Activated CD8-positive, alpha-beta memory T cell treated with anti-CD3 and anti-CD28 coated beads for 36 hours (primary cell): ENCODE results near the gene SLFN12L. TPM values are rescaled to one million over a fixed set of nuclear protein-coding genes. Genes with fewer than 3 reads are reported as not detected.
"Not testable (repeated sequence)": the region's sequence is repeated elsewhere in the genome, so short reads cannot be mapped to it uniquely, and the experiment has no call there.

Source experiments
- CTCF ChIA-PET: fragments of 350-600 bp; sonication (Branson Sonifier 250); formaldehyde crosslinking; loops from one replicate; lab custom pipeline; 2021; ENCODE audit warnings: antibody characterized with exemption; lab: Charles Lee
- POLR2A ChIA-PET: fragments of 350-600 bp; sonication (Branson Sonifier 250); formaldehyde crosslinking; loops from one replicate; lab custom pipeline; 2021; ENCODE audit warnings: antibody characterized with exemption; lab: Charles Lee
- total RNA-seq, 2 experiments: library from RNA; stranded (reverse); gene quantifications; one replicate each; pipeline ENCODE4 v1.2.3, GENCODE V29; 2021

Gene SLFN12L
- 10 to 100 TPM; 42.8 TPM for total RNA-seq

- POLR2A ChIA-PET: interaction anchor here (1.0 to 3.5 kb wide), 4 partner anchors 30 to 324 kb away, joined by 3 to 24 read pairs (median 6); partner anchors contain the start of genes SLFN11 and SLFN5
- CTCF ChIA-PET: interaction anchor here (0.9 to 9.6 kb wide), 9 partner anchors 11 to 391 kb away, joined by 3 to 96 read pairs (median 3); partner anchors contain the start of genes PEX12 and SLFN11
Measured at GRCh38 chr17:35537601-35538141, at the start of gene SLFN12L. TSS of gene SLFN12L (minus strand) at chr17:35537678. CDS start at chr17:35522364, 15,314 bp downstream.

- ChIA-PET CTCF (interaction anchor here (1.0 to 1.2 kb wide), 3 partner anchors 8 to 178 kb away, joined by 3 read pairs; partner anchors contain the start of gene PEX12), POLR2A (interaction anchor here (0.7 to 1.2 kb wide), 3 partner anchors 8 to 19 kb away, joined by 3 to 6 read pairs (median 5); partner anchors contain the start of gene PEX12)
Measured at GRCh38 chr17:35586569-35587073, 49.1 kb upstream of the SLFN12L start.

- CTCF ChIA-PET: no interaction called here
- POLR2A ChIA-PET: no interaction called here
Measured at GRCh38 chr17:35584061-35584460, 46.6 kb upstream of the SLFN12L start.

- CTCF ChIA-PET: interaction anchor here (0.9 to 1.6 kb wide), 8 partner anchors 8 to 230 kb away, joined by 3 to 6 read pairs (median 4); partner anchors contain the start of genes AP2B1 and TAF15
- POLR2A ChIA-PET: interaction anchor here (0.7 to 2.2 kb wide), 9 partner anchors 8 to 266 kb away, joined by 3 to 16 read pairs (median 5); partner anchors contain the start of gene AP2B1
Measured at GRCh38 chr17:35578929-35579432, 41.5 kb upstream of the SLFN12L start.

- ChIA-PET POLR2A (interaction anchor here (0.6 to 2.2 kb wide), 13 partner anchors 9 to 509 kb away, joined by 3 to 16 read pairs (median 3); partner anchors contain the start of genes AP2B1, SLFN11 and SLFN13), CTCF (interaction anchor here (0.9 to 1.6 kb wide), 8 partner anchors 8 to 230 kb away, joined by 3 to 6 read pairs (median 4); partner anchors contain the start of genes AP2B1 and TAF15)
Measured at GRCh38 chr17:35578197-35578928, 40.9 kb upstream of the SLFN12L start, which contains the start of gene PEX12. TSS of gene PEX12 (minus strand) at chr17:35578571. CDS start at chr17:35578021, 550 bp downstream.

- ChIA-PET POLR2A (interaction anchor here (0.6 to 2.2 kb wide), 7 partner anchors 10 to 508 kb away, joined by 3 to 16 read pairs (median 3); partner anchors contain the start of genes SLFN11 and SLFN13), CTCF (interaction anchor here (1.0 to 1.5 kb wide), 5 partner anchors 9 to 45 kb away, joined by 3 to 6 read pairs (median 4); partner anchors contain the start of gene AP2B1)
Measured at GRCh38 chr17:35577830-35578196, 40.3 kb upstream of the SLFN12L start.

GRCh38 chr17:35575759-35576158, 38.3 kb upstream of the SLFN12L start:
- POLR2A ChIA-PET: interaction anchor here (0.7 kb wide), 1 partner anchor 45 kb away, joined by 5 read pairs; no protein-coding TSS in a partner anchor
- CTCF ChIA-PET: no interaction called here

- POLR2A ChIA-PET: interaction anchor here (0.7 to 2.1 kb wide), 2 partner anchors 9 to 19 kb away, joined by 4 to 16 read pairs; partner anchors contain the start of gene PEX12
- CTCF ChIA-PET: interaction anchor here (1.9 kb wide), 1 partner anchor 9 kb away, joined by 6 read pairs; the partner anchor contains the start of gene PEX12
Measured at GRCh38 chr17:35569405-35569804, 31.9 kb upstream of the SLFN12L start.

GRCh38 chr17:35568561-35568960, 31.1 kb upstream of the SLFN12L start:
- CTCF ChIA-PET: interaction anchor here (0.8 to 1.9 kb wide), 2 partner anchors 10 to 31 kb away, joined by 4 to 6 read pairs; partner anchors contain the start of genes PEX12 and SLFN12L
- POLR2A ChIA-PET: interaction anchor here (0.6 to 2.1 kb wide), 5 partner anchors 10 to 31 kb away, joined by 3 to 16 read pairs (median 6); partner anchors contain the start of genes AP2B1, PEX12 and SLFN12L

GRCh38 chr17:35566968-35567367, 29.5 kb upstream of the SLFN12L start:
- CTCF ChIA-PET: interaction anchor here (1.3 kb wide), 1 partner anchor 31 kb away, joined by 3 read pairs; no protein-coding TSS in a partner anchor
- POLR2A ChIA-PET: interaction anchor here (0.6 to 2.1 kb wide), 5 partner anchors 11 to 311 kb away, joined by 3 to 16 read pairs (median 6); partner anchors contain the start of genes AP2B1 and PEX12

GRCh38 chr17:35563181-35563580, 25.7 kb upstream of the SLFN12L start:
- CTCF ChIA-PET: interaction anchor here (0.9 to 1.3 kb wide), 2 partner anchors 21 to 99 kb away, joined by 3 to 4 read pairs; no protein-coding TSS in a partner anchor
- POLR2A ChIA-PET: not testable (repeated sequence)

GRCh38 chr17:35560703-35561102, 23.2 kb upstream of the SLFN12L start, which contains the start of gene SLFN14:
TSS of gene SLFN14 (minus strand) at chr17:35560819. CDS start at chr17:35558062, 2,757 bp downstream.
- POLR2A ChIA-PET: interaction anchor here (1.0 kb wide), 1 partner anchor 9 kb away, joined by 3 read pairs; no protein-coding TSS in a partner anchor
- CTCF ChIA-PET: no interaction called here

GRCh38 chr17:35559495-35560210, 22.2 kb upstream of the SLFN12L start:
- POLR2A ChIA-PET: no interaction called here
- CTCF ChIA-PET: no interaction called here

- POLR2A ChIA-PET: no interaction called here
- CTCF ChIA-PET: no interaction called here
Measured at GRCh38 chr17:35557353-35557752, 19.9 kb upstream of the SLFN12L start.

- ChIA-PET CTCF (interaction anchor here (0.6 to 0.9 kb wide), 2 partner anchors 11 to 13 kb away, joined by 3 to 4 read pairs; no protein-coding TSS in a partner anchor), POLR2A (no interaction called here)
Measured at GRCh38 chr17:35555691-35556090, 18.2 kb upstream of the SLFN12L start.

GRCh38 chr17:35554668-35555067, 17.2 kb upstream of the SLFN12L start:
- ChIA-PET CTCF (interaction anchor here (0.7 to 1.1 kb wide), 2 partner anchors 109 to 192 kb away, joined by 3 to 4 read pairs; no protein-coding TSS in a partner anchor), POLR2A (interaction anchor here (0.5 kb wide), 1 partner anchor 15 kb away, joined by 4 read pairs; no protein-coding TSS in a partner anchor)

GRCh38 chr17:35553310-35553709, 15.8 kb upstream of the SLFN12L start:
- POLR2A ChIA-PET: no interaction called here
- CTCF ChIA-PET: no interaction called here
